B cell (primary cell): ENCODE data around the gene SLC25A38. TPM values are rescaled to one million over a fixed set of nuclear protein-coding genes. Genes with fewer than 3 reads are reported as not detected.

Source experiments
- ATAC-seq: fragments of 200-7000 bp; cut with Tn5 transposase; one replicate; pipeline ENCODE4 v1.10.0; 2021; ENCODE audit warnings: low read depth, mild to moderate bottlenecking, moderate number of reproducible peaks, moderate library complexity
- CTCF ChIA-PET: fragments of 350-600 bp; sonication (Branson Sonifier 250); formaldehyde crosslinking; loops from one replicate; lab custom pipeline; 2021; ENCODE audit warnings: antibody characterized with exemption, inconsistent platforms; lab: Charles Lee
- POLR2A ChIA-PET: fragments of 350-600 bp; sonication (Branson Sonifier 250); formaldehyde crosslinking; loops from one replicate; lab custom pipeline; 2021; ENCODE audit warnings: antibody characterized with exemption; lab: Charles Lee
- DNase-seq: peaks from one replicate; pipeline ENCODE4 v3.0.0; 2013
- H2AFZ ChIP-seq: 2 replicates; pipeline ENCODE4 v1.6.1; 2012; ENCODE audit warnings: mild to moderate bottlenecking, low read depth, low read length; ENCODE audit not compliant: insufficient read depth, poor library complexity, severe bottlenecking
- H3K27ac ChIP-seq, 2 donors: 1 replicate in 1 of 2; 2 replicates in 1 of 2; pipeline ENCODE4 v1.5.1; 2012 to 2013; ENCODE audit warnings: low read length in 2 of 2, mild to moderate bottlenecking in 2 of 2, moderate library complexity in 1 of 2
- H3K27me3 ChIP-seq, 4 experiments: fragments of 200-600 bp in 1 of 4; sonication (generic) in 1 of 4; replicated peaks in 1 of 4; 1 replicate in 2 of 4; 2 replicates in 2 of 4; pipeline versions ENCODE4 v1.6.1 to v1.7.0; 2013 to 2016; ENCODE audit warnings: low read length in 3 of 4, mild to moderate bottlenecking in 2 of 4, mixed read lengths in 1 of 4, moderate library complexity in 1 of 4; ENCODE audit not compliant: insufficient read depth in 4 of 4, control insufficient read depth in 3 of 4; ENCODE audit errors: control extremely low read depth in 1 of 4
- H3K36me3 ChIP-seq, 2 experiments: replicated peaks in 1 of 2; 1 replicate in 1 of 2; 2 replicates in 1 of 2; pipeline versions ENCODE4 v1.6.1 to v1.7.1; 2013; ENCODE audit warnings: low read length in 1 of 2; ENCODE audit not compliant: insufficient read depth in 2 of 2, control insufficient read depth in 1 of 2; ENCODE audit errors: control extremely low read depth in 1 of 2, extremely low read depth in 1 of 2
- H3K4me1 ChIP-seq, 2 donors: fragments of 200-600 bp in 1 of 2; sonication (generic) in 1 of 2; 1 replicate in 1 of 2; 2 replicates in 1 of 2; pipeline versions ENCODE4 v1.5.1 to v1.6.1; 2013 to 2017; ENCODE audit warnings: low read length in 2 of 2; ENCODE audit not compliant: control insufficient read depth in 2 of 2, insufficient read depth in 2 of 2
- H3K4me2 ChIP-seq: replicated peaks from 2 replicates; pipeline ENCODE3; 2012; ENCODE audit warnings: mild to moderate bottlenecking, low read depth, low read length; ENCODE audit not compliant: poor library complexity, severe bottlenecking
- H3K4me3 ChIP-seq, 5 experiments: fragments of 200-600 bp in 1 of 5; sonication (generic) in 1 of 5; 1 replicate in 3 of 5; 2 replicates in 2 of 5; pipeline versions ENCODE4 v1.5.1 to v1.7.0; 2011 to 2016; ENCODE audit warnings: low read length in 4 of 5, mild to moderate bottlenecking in 4 of 5, low read depth in 2 of 5, control low read depth in 1 of 5, moderate library complexity in 1 of 5; ENCODE audit not compliant: insufficient read depth in 1 of 5; ENCODE audit errors: control extremely low read depth in 1 of 5, extremely low read depth in 1 of 5
- H3K79me2 ChIP-seq: fragments of 200-600 bp; sonication (generic); one replicate; pipeline ENCODE4 v1.6.0; 2016; ENCODE audit warnings: low read length; ENCODE audit not compliant: control insufficient read depth, insufficient read depth
- H3K9ac ChIP-seq: fragments of 200-600 bp; sonication (generic); 2 replicates; pipeline ENCODE4 v1.6.1; 2017; ENCODE audit warnings: mild to moderate bottlenecking, low read length, moderate library complexity
- H3K9me3 ChIP-seq, 3 donors: one replicate each; pipeline versions ENCODE4 v1.6.1 to v1.7.1; 2013; ENCODE audit warnings: low read length in 2 of 3; ENCODE audit not compliant: control insufficient read depth in 2 of 3, insufficient read depth in 1 of 3; ENCODE audit errors: control extremely low read depth in 1 of 3
- H4K20me1 ChIP-seq: 2 replicates; pipeline ENCODE4 v1.6.0; 2012; ENCODE audit warnings: mild to moderate bottlenecking, low read length; ENCODE audit not compliant: insufficient read depth, control insufficient read depth, poor library complexity, severe bottlenecking
- H3K27ac Mint-ChIP-seq: one replicate; pipeline ENCODE4 v1.8.0; 2021; ENCODE audit warnings: mixed read lengths
- H3K27me3 Mint-ChIP-seq: one replicate; pipeline ENCODE4 v1.8.0; 2021; ENCODE audit warnings: mixed read lengths
- H3K4me1 Mint-ChIP-seq: one replicate; pipeline ENCODE4 v1.8.0; 2021; ENCODE audit warnings: mixed read lengths
- H3K4me3 Mint-ChIP-seq: one replicate; pipeline ENCODE4 v1.8.0; 2021; ENCODE audit warnings: mixed read lengths
- H3K9me3 Mint-ChIP-seq: one replicate; pipeline ENCODE4 v1.8.0; 2022; ENCODE audit warnings: mixed read lengths; ENCODE audit not compliant: insufficient read depth
- CTCF ChIP-seq: fragments of 200-600 bp; IDR thresholded peaks from one replicate; pipeline ENCODE4 v1.8.0; 2022; ENCODE audit warnings: antibody characterized with exemption, mild to moderate bottlenecking
- EZH2 ChIP-seq: IDR thresholded peaks from 2 replicates; pipeline ENCODE4 v1.6.1; 2012; ENCODE audit warnings: borderline replicate concordance, low read depth, mild to moderate bottlenecking, moderate library complexity, low read length; ENCODE audit not compliant: insufficient read depth, poor library complexity, severe bottlenecking
- whole genome bisulfite sequencing: methylation state at CpG from one replicate; pipeline ENCODE4 v1.1.5; 2013; ENCODE audit warnings: missing lambda C conversion rate; ENCODE audit not compliant: insufficient coverage; 5-methylcytosine and 5-hydroxymethylcytosine counted together
- intact Hi-C: fragments of 100-400 bp; cut with micrococcal nuclease; formaldehyde crosslinking; loops from one replicate; pipeline ENCODE4 v1.10.0; 2022
- polyA plus RNA-seq: library from polyadenylated mRNA; depleted of rRNA; stranded (reverse); fragments of >200 nt; gene quantifications from 2 replicates; pipeline ENCODE4 v1.2.3, GENCODE V29; 2012
- total RNA-seq, 2 donors: library from RNA; stranded (reverse); fragments of 120-200 nt in 1 of 2; gene quantifications; 1 replicate in 1 of 2; 2 replicates in 1 of 2; pipeline versions ENCODE4 v1.2.3 to v1.2.4, GENCODE V29; 2013 to 2022

SLC25A38 gene
- total and polyA plus RNA-seq, 2 donors (not counting 1 experiment from before 2014, with no cell fraction given), result 45.5 to 53.0 TPM

GRCh38 chr3:39333607-39334006 lies 49.6 kb upstream of the SLC25A38 start:
- Histone ChIP-seq H3K4me2 (no peak overlapping the region), H3K9ac (no peak overlapping the region), H2AFZ (no peak overlapping the region), H3K27me3 (no peaks in the 10 kb centered on the region), H3K4me1 (no peaks in the 10 kb centered on the region), H3K4me3 (no peak overlapping the region), H4K20me1 (no peaks in the 10 kb centered on the region), H3K9me3 (no peaks in the 10 kb centered on the region), H3K27ac (no peak overlapping the region), H3K79me2 (no peaks in the 10 kb centered on the region), H3K36me3 (no peaks in the 10 kb centered on the region)
- H3K4me1 Mint-ChIP-seq, result no peaks in the 10 kb centered on the region
- peaks cover 2% of the 10 kb centered on the region for H3K27me3 Mint-ChIP-seq
- no peaks in the 10 kb centered on the region for H3K9me3 Mint-ChIP-seq
- intact Hi-C loops, result no loop called here
- ChIA-PET CTCF (no interaction called here), POLR2A (no interaction called here)
- ATAC-seq, result no peak
- H3K4me3 Mint-ChIP-seq, result no peak overlapping the region
- H3K27ac Mint-ChIP-seq, result no peak overlapping the region
- no peak for TF ChIP-seq CTCF
- no peak for TF ChIP-seq EZH2
- no peak for DNase-seq

GRCh38 chr3:39334205-39334604 lies 49.0 kb upstream of the SLC25A38 start:
- ATAC-seq, result no peak
- no peak overlapping the region for H3K4me3 ChIP-seq
- H3K27ac Mint-ChIP-seq, result no peak overlapping the region
- H3K9me3 Mint-ChIP-seq, result no peaks in the 10 kb centered on the region
- H3K27me3 Mint-ChIP-seq, result peaks cover 2% of the 10 kb centered on the region
- no peak overlapping the region for H3K9ac ChIP-seq
- no peak overlapping the region for H2AFZ ChIP-seq
- no peak for TF ChIP-seq CTCF
- TF ChIP-seq EZH2, result no peak
- intact Hi-C loops, result no loop called here
- H3K27me3 ChIP-seq, result no peaks in the 10 kb centered on the region
- H4K20me1 ChIP-seq, result no peaks in the 10 kb centered on the region
- H3K4me2 ChIP-seq, result no peak overlapping the region
- H3K9me3 ChIP-seq, result no peaks in the 10 kb centered on the region
- CTCF ChIA-PET, result no interaction called here
- H3K4me1 ChIP-seq, result no peaks in the 10 kb centered on the region
- H3K36me3 ChIP-seq, result no peaks in the 10 kb centered on the region
- POLR2A ChIA-PET, result no interaction called here
- H3K27ac ChIP-seq, result no peak overlapping the region
- WGBS, result no CpG with 5 or more reads among the region's 4 CpGs
- DNase-seq, result no peak
- H3K79me2 ChIP-seq, result no peaks in the 10 kb centered on the region
- no peaks in the 10 kb centered on the region for H3K4me1 Mint-ChIP-seq
- no peak overlapping the region for H3K4me3 Mint-ChIP-seq
